Activated CD8-positive, alpha-beta memory T cell treated with anti-CD3 and anti-CD28 coated beads for 36 hours (primary cell): ENCODE results near the gene FKBP1A. TPM values are rescaled to one million over a fixed set of nuclear protein-coding genes. Genes with fewer than 3 reads are reported as not detected.

ENCODE experiments used
- CTCF ChIA-PET: fragments of 350-600 bp; sonication (Branson Sonifier 250); formaldehyde crosslinking; loops from one replicate; lab custom pipeline; 2021; ENCODE audit warnings: antibody characterized with exemption; lab: Charles Lee
- POLR2A ChIA-PET: fragments of 350-600 bp; sonication (Branson Sonifier 250); formaldehyde crosslinking; loops from one replicate; lab custom pipeline; 2021; ENCODE audit warnings: antibody characterized with exemption; lab: Charles Lee
- total RNA-seq, 2 experiments: library from RNA; stranded (reverse); gene quantifications; one replicate each; pipeline ENCODE4 v1.2.3, GENCODE V29; 2021

The FKBP1A gene
- total RNA-seq, 2 experiments from 2014 or later: 300 to 304 TPM

DNA sequence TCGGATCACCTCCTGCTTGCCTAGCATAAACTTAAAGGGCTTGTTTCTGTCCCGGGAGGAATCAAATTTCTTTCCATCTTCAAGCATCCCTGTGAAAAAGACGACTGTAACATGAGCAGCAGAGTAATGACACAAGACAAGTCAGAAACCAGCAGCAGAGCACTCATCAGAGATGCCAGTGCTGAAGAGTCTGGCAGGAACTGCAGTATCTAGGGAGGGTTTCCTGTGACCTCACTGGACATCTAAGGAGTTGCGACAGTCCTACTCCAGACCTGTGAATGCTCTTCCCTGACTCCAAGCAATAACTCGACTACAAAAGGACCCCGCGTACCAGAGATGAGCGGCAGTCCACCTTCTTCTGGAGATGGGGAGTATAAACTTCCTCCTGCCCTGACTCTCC lies 17.3 kb downstream of the FKBP1A start:
- CTCF ChIA-PET: no interaction called here

DNA sequence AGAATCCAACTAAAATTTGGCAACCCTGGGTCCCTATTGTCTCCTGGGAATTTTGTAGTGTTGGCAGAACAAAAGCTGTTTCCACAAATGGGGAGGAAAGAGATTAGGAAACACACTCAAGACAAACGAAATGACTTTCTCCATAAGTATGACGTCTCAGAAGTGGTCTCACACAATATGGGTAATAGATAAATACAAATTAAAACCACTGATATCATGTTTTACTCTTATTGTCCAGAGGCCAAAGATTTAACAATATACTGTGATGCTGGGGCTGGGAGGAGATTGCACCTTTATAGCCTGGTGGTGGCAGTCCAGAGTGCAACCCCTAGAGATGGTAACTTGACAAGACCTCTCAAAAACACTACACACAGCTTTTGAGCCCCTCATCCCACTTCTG lies 18.6 kb downstream of the FKBP1A start:
- POLR2A ChIA-PET: no interaction called here
- CTCF ChIA-PET: no interaction called here

More for the DNA sequence above, 17.3 kb downstream of the FKBP1A start:
- POLR2A ChIA-PET: no interaction called here

DNA sequence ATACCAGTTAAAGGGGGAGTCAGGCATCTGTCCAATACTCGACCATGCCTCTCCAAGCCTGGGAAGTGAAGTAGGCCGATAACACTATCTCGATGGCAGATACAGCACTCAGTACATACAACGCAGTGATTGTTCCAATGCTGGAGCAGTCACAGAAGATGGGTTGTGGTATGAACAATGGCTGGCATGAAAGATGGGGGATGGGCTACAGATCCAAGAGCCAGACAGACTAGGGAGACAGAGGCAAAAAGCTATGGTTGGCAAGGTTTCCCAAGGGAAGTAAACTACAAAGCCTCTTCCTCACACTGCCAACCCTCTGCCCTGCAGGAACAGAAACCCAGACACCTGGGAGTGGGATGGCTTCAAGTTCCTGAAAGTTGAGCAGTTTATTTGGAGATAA lies 19.2 kb downstream of the FKBP1A start:
- ChIA-PET CTCF (no interaction called here), POLR2A (no interaction called here)

DNA sequence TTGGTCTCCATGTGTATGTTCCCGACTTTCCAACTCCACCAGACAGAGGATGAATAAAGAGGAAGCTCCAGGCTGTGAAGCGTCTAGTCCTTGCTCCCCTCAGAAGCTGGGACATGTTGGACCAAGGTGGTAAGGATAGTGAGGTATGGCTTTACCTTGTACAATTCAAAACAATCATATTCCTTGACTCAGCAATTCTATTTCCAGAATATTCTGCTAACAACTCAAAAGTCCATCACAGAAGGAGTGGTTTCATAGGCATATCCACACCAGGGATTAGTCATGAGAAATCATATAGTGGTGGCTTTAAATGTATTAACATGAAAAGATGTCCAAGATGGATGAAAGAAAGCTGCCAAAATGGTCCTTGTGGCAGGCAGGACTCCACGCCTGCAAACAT lies 19.8 kb downstream of the FKBP1A start:
- CTCF ChIA-PET: no interaction called here
- POLR2A ChIA-PET: no interaction called here

DNA sequence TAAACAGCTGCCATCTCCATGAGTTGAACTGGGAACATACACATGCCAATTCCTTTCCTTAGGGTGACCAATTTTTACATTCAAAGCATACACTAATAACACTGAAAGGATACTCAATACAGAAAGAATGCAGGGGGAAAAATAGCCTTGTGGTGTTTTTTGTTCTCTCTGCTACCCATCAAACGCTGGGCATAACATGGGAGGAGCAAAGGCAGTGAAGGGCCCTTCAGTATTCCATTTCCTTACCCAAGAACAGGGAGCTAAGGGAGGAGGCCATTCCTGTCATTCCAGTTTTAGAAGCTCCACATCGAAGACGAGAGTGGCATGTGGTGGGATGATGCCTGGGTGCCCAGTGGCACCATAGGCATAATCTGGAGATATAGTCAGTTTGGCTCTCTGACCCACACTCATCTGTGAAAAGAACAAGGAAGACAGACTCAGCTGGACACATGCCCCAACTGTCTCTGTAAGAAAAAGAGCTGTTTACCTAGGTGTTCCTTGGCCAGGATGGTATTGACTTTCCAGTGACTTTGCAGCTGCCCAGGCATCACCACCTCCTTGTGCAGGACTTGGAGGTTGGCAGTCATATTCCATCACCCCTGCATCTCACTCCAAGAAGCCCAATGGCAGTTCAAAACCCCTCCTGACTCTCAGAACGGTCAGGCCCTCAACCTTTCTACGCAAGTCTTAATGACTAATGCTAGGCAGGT lies 20.9 kb downstream of the FKBP1A start:
- CTCF ChIA-PET: no interaction called here
- POLR2A ChIA-PET: no interaction called here

DNA sequence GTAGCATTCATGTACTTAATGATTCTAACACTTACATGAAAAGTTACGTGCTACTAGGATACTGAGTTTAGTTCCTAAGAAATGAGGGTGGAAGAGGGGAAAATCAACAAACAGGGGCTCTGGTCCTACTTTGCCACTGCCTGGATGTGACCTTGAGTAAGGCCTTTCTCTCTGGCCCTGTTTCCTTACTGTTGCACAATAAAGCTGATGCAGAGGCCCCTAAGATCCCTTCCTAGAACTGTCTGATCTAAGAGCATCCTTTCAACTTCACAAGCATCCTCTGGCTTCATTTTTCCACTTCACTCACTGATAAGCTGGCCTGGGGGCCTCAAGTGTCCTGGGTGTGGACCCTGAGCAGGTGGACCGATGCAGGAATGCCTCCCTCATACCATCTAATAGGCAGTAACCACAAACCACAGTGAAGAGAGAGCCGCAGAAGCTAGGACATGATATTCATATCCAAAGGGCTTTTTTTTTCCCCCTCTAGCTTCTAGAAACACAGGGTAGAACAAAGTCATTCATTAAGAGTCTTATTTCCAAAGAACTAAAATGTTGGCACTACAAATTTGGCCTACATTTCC lies 21.6 kb downstream of the FKBP1A start:
- ChIA-PET CTCF (no interaction called here), POLR2A (no interaction called here)

DNA sequence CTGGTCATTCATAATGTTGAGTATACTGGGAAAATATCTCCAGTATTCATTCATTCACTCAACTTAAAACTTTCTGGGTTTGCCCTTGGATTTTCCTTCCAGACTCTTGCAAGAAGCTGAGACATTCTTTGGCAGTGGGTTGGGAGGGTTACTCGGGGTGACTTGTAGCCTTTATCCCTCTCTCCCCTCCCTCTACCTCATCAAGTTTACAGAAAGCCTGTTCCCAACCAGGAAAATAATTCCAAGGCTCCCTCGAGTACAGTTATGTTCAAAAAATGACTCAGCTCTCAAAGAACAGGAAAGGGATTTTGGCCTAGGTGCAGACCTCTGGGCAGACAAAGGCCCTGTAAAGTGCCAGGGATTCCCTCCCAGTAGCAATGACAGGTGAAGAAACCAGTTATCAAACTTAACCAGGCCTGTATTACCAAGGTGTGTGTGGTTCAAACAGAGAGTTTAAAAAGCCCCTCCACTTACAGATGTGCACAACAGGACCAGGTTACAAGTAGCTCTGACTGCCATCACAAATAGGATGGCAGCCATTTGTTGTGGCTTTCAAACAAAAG lies 22.2 kb downstream of the FKBP1A start:
- POLR2A ChIA-PET: no interaction called here
- CTCF ChIA-PET: no interaction called here

DNA sequence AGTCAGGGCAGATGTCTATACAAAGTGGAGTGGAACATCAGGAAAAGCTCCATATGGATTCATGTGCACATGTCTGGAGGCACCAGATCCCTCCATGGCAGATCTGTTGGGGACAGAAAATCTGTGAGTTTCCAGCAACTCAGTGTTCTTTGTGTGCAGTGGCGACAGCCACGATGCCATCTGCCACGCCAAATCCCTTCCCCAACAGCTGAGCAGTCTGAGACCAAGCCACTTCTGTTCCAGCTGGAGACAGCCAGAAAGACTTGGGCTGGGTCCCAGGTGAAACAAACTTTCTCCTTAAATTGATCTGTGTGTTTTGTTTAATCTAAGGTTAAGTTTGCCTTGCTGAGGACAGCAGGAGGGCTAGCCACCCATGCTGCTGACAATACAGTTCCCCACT lies 22.9 kb downstream of the FKBP1A start:
- ChIA-PET POLR2A (no interaction called here), CTCF (no interaction called here)

DNA sequence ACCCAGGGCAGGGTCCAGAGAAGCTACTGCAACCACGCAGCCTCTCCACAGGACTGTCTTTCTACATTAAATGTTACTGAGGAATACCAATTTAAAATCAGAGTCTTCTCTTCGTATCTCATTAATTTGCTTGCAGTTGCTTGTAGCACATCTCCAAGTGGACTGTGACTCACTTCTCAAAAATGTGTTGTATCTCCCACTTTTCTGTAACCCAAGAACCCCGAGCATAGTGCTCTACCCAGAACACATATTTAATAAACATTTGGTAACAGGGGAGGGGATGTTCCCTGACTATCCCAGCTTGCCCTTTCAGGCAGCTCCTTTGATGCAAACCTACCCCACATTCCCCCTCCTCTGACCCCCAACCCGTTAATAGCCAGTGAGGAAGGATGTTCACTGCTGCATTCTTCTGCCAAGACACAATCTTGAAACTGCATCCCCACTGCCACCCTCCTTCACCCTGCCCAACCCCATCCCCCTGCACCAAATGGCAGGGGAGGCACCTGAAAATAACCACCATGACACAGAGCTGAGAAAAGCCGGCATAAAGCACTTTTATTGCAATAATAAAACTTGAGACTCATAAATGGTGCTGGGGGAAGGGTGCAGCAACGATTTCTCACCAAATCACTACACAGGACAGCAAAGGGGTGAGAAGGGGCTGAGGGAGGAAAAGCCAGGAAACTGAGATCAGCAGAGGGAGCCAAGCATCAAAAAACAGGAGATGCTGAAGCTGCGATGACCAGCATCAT lies 24.2 kb downstream of the FKBP1A start:
- ChIA-PET POLR2A (interaction anchor here (1.1 kb wide), 1 partner anchor 8 kb away, joined by 4 read pairs; no protein-coding TSS in a partner anchor), CTCF (interaction anchor here (1.2 kb wide), 1 partner anchor 11 kb away, joined by 3 read pairs; no protein-coding TSS in a partner anchor)

DNA sequence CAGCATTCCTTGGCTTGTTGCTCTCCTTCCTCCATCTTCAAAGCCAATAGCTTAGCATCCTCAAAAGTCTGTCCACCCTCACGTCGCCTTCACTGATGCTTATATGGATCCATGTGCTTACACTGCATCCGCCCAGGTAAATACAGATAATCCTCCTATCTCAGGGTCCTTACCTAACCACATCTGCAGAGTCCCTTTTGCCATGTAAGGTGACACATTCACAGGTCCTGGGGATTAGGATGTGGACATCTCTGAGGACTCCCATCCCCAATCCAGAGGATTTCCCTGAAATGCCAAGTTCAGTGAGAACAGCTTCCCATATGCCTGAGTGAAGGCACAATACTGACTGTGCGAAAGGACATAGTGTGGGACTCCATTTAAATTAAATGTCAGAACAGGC lies 25.4 kb downstream of the FKBP1A start:
- ChIA-PET POLR2A (interaction anchor here (1.1 kb wide), 1 partner anchor 10 kb away, joined by 4 read pairs; no protein-coding TSS in a partner anchor), CTCF (no interaction called here)

DNA sequence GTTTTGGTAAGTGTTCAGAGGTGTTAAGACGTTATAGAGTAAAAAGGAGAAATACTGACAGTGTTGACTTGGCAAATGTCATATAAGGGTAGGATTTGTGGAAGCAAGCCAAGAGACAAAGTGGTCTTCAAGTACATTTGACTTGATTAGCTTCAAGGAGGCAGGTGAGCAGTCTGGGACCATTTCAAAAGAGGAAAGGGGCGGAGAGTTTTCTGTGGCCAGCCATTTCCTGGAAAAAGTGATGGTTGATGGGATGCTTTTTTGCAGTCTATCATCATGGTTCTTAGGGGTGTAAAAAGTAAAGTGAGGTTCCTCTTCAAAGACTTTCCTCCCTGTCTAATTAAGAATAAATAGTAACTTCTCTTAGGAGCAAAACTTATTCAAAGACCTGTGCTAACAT lies 28.7 kb downstream of the FKBP1A start:
- ChIA-PET POLR2A (no interaction called here), CTCF (interaction anchor here (0.9 kb wide), 1 partner anchor 38 kb away, joined by 3 read pairs; no protein-coding TSS in a partner anchor)

DNA sequence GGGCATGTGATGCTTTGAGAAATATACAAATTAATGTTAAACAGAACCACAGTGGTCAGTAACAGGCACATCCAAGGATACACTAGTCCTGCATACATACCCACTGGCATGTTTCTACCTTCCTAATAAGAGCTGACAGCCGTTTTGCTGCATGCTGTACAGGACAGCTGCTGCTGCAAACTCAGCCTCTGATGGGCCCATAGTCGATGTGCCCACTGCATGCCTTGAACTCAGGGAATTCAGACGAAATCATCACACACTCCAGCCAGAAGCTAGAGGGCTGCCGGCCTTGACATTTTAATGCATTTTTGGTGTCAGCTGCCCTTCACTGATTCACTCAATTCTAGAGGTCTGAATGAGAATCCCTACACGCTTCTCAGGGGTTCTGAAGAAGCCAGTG lies 29.3 kb downstream of the FKBP1A start:
- POLR2A ChIA-PET: no interaction called here
- CTCF ChIA-PET: interaction anchor here (0.9 kb wide), 1 partner anchor 38 kb away, joined by 3 read pairs; no protein-coding TSS in a partner anchor

DNA sequence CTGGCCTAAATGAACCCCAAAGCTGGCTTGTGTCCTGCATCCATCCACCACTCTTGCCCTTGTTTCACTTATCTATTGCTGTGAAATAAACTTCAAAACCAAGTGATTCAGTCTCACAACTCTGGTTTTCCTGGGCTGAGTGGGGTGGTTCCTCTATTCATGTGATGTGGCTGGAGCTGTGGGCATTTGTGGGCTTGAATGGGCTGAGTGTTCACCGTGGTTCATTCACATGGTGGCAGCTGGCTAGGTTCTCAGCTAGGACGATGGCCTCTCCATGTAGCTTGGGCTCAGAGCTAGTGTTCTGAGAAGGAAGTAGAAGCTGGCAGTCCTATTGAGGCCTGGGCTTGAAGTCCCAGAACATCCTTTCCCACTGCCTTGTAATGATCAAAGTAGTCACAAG lies 30.4 kb downstream of the FKBP1A start:
- ChIA-PET CTCF (interaction anchor here (0.7 kb wide), 1 partner anchor 643 kb away, joined by 3 read pairs; no protein-coding TSS in a partner anchor), POLR2A (no interaction called here)

DNA sequence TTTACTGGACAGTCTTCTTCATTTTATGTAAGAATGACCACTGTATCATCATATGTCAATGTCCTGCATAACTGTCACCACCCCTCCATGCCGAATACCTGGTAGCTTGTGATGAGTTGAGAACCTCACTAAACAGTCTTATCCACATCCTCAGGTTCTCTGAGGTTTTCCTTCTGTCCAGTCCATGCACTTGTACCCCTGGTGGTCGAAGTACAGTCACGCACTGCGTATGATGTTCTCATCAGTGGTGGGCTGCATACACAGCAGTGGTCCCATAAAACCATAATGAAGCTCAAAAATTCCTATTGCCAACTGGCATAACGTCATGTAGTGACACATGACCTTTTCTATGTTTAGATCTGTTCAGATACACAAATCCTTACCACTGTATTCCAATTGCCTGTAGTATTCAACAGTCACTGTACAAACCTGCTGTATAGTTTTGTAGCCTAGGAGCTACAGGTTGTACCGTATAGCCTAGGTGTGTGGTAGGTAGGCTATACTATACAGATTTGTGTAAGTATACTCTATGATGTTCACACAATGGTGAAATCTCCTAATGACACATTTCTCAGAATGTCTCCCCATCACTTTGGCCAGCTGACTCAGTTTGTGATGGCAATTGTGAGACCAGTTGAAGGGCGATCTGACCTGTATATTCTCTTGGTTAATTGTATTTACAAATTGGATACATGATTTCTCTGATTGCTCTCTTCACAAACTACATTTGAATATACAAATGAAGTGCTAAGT lies 32.6 kb downstream of the FKBP1A start:
- POLR2A ChIA-PET: interaction anchor here (1.0 kb wide), 1 partner anchor 17 kb away, joined by 4 read pairs; no protein-coding TSS in a partner anchor
- CTCF ChIA-PET: interaction anchor here (0.6 to 1.2 kb wide), 2 partner anchors 15 to 73 kb away, joined by 3 read pairs; no protein-coding TSS in a partner anchor

DNA sequence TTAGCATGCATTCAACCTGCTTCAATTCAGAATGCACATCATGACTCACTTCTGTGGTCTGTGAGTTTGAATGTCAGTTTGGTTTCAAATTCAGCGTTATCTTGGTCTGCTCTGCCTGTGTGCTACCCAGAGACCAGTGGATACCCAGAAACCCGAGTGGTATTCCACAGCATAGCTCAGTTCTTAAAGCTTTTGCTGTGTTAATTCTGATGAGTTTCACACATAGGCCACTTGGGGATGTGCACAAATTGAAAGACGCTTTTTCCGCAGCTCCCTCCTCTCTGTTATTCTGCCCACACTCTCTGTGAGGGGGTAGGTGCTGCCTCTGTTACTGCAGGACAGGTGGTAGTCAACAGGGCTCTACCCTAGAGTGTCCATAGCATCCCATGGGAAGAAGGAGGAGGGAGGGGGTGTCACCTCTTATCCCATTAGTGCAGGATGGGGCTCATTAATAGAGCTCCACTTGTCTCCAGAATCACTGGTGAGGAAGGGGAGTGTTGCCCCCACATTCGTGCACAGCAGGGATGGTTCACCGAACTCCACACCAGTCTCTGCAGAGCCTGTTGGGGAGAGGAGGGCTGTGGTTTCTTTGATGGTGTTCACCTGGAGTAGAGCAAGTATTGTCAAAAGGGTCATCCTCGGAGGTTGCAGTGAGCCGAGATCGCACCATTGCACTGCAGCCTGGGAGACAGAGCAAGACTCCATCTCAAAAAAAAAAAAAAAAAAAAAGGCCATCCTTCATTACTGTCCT lies 34.8 kb downstream of the FKBP1A start:
- ChIA-PET CTCF (interaction anchor here (1.1 to 1.7 kb wide), 3 partner anchors 28 to 34 kb away, joined by 3 to 4 read pairs (median 4); no protein-coding TSS in a partner anchor), POLR2A (interaction anchor here (0.7 to 1.3 kb wide), 3 partner anchors 19 to 33 kb away, joined by 4 to 10 read pairs (median 5); no protein-coding TSS in a partner anchor)

DNA sequence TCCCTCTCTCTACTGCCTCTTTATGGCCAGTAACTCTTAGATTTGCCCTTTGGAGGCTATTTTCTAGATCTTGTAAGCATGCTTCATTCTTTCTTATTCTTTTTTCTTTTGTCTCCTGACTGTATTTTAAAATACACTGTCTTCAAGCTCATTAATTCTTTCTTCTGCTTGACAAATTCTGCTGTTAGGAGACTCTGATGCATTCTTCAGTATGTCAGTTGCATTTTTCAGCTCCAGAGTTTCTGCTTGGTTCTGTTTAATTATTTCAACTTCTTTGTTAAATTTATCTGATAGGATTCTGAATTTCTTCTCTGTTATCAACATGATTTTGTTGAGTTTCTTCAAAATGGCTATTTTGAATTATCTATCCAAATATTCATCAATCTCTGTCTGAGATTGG lies 38.9 kb downstream of the FKBP1A start:
- CTCF ChIA-PET: interaction anchor here (0.5 kb wide), 1 partner anchor 86 kb away, joined by 3 read pairs; no protein-coding TSS in a partner anchor
- POLR2A ChIA-PET: no interaction called here

DNA sequence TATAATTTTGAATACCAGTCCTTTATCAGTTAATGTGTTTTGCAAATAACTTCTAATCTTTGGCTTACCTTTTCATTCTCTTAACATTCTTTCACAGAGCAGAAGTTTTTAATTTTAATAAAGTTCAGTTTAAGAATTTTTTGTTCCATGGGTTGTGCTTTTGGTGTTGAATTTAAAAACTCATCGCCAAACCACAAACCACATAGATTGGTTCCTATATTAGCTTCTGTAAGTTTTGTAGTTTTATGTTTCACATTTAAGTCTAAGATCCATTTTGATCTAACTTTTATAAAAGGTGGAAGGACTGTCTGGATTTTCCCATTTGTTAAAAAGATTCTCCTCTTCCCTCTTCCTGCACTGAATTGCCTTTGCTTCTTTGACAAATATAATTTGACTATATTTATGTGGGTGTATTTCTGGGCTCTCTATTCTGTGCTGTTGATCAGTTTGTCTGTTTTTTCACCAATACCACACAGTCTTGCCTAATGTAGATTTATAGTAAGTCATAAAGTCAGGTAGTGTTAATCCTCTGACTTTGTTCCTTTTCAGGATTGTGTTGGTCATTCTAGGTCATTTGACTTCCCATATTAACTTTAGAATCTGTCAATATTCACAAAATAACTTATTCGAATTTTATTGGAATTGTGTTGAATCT lies 46.4 kb downstream of the FKBP1A start:
- ChIA-PET CTCF (interaction anchor here (0.7 kb wide), 1 partner anchor 157 kb away, joined by 3 read pairs; no protein-coding TSS in a partner anchor), POLR2A (no interaction called here)
